ENCODE results near the gene CLIP4.

DNA sequence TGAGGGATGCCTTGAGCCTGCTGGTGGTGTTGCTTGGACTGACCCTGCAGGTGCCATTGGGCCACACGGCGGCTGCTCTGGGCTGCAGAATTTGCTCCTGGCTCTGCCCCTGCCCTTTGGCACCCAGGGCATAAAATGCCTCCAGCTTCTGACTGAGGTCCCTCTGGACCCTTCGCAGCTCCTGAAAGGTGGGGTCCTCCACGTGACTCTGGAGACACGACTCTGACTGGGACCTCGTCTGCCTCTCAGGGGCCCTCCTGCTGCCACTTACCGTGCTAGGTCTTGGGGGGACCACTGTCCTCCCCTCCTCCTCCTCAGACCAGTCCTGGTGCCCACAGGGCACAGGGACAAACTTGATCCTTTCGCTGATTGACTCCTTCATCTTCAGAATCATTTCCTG lies 43.0 kb upstream of the CLIP4 start:
- TF ChIP-seq CTCF (IDR thresholded peaks at IDR 0.05 in 8 of 11, conservative IDR thresholded peaks at IDR 0.05 in 3 of 11) (no peak), POLR2AphosphoS5 (IDR thresholded peaks at IDR 0.05) (no peak)
